Loucy (cell line): ENCODE results near the gene COA8.

Experiments
- EZH2phosphoT487 ChIP-seq: fragments of 200-600 bp; IDR thresholded peaks from 2 replicates; pipeline ENCODE4 v1.6.1; 2018; ENCODE audit warnings: antibody characterized with exemption, mild to moderate bottlenecking, moderate library complexity, borderline replicate concordance
- TF ChIP-seq, protein P1 (sequence below): fragments of 200-600 bp; sonication (generic); conservative IDR thresholded peaks from 2 replicates; pipeline ENCODE4 v1.5.1; 2014; ENCODE audit warnings: mild to moderate bottlenecking, antibody characterized with exemption, low read length

DNA sequence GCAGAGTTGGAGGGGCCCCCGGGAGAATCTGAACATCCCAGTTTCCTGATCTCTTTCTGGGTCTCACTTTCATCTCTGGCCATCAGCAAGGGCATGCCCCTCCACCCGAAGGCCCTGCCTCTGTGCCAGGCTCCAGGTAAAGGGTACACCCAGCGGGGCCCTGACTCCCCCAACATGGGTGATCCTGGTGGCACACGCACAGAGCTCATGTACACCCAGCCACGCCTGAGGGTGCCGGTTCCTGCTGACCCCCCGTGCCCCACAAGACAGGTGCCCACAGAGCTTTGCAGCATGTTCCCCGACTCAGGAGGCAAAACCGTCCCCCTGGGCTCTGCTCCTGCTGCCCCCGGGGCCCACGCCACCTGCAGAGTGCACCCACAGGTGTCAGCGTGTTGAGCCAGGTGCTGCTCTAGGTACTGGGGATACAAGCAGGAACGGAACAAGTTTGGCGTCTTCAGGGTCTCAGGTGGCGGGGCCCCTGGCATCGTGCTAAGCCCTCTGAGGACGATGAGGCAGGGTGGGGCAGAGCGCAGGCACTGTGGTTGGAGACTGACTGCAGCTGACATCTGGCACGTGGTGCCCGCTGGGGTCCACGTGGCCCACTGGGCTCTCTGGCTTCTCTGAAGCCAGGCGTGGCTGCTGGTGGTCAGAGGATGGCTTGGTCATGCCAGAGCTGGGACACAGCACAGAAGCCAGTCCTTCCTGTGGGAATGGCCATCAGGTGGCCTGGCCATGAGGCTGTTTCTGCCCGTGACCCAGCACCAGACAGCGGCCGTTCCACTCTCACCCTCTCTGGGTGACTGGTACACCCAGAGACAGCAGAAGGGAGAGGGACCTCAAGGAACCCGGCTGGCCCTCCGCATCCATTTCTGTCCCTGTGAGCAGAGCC is 14.1 kb upstream of the COA8 start:
- TF ChIP-seq, protein P1, sequence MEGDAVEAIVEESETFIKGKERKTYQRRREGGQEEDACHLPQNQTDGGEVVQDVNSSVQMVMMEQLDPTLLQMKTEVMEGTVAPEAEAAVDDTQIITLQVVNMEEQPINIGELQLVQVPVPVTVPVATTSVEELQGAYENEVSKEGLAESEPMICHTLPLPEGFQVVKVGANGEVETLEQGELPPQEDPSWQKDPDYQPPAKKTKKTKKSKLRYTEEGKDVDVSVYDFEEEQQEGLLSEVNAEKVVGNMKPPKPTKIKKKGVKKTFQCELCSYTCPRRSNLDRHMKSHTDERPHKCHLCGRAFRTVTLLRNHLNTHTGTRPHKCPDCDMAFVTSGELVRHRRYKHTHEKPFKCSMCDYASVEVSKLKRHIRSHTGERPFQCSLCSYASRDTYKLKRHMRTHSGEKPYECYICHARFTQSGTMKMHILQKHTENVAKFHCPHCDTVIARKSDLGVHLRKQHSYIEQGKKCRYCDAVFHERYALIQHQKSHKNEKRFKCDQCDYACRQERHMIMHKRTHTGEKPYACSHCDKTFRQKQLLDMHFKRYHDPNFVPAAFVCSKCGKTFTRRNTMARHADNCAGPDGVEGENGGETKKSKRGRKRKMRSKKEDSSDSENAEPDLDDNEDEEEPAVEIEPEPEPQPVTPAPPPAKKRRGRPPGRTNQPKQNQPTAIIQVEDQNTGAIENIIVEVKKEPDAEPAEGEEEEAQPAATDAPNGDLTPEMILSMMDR: no peak
- no peak for TF ChIP-seq EZH2phosphoT487
